Loucy (cell line): ENCODE data around the gene RNF224.

Experiments used
- H2AFZ ChIP-seq: fragments of 200-600 bp; sonication (generic); 2 replicates; pipeline ENCODE4 v1.6.0; 2016; ENCODE audit warnings: antibody characterized with exemption, mild to moderate bottlenecking, low read length, moderate library complexity
- H3F3A ChIP-seq: fragments of 200-600 bp; 2 replicates; pipeline ENCODE4 v1.6.0; 2016; ENCODE audit warnings: antibody characterized with exemption, low read depth, mild to moderate bottlenecking
- H3K27me3 ChIP-seq: fragments of 200-600 bp; sonication (generic); 2 replicates; pipeline ENCODE4 v1.6.1; 2014; ENCODE audit warnings: low read length, mild to moderate bottlenecking; ENCODE audit not compliant: insufficient read depth, poor library complexity, severe bottlenecking
- H3K36me3 ChIP-seq: fragments of 200-600 bp; sonication (generic); 2 replicates; pipeline ENCODE4 v1.6.1; 2016; ENCODE audit warnings: low read length; ENCODE audit not compliant: insufficient read depth
- H3K4me1 ChIP-seq: fragments of 200-600 bp; sonication (generic); 2 replicates; pipeline ENCODE4 v1.5.1; 2014; ENCODE audit warnings: low read length, mild to moderate bottlenecking; ENCODE audit not compliant: insufficient read depth, poor library complexity, severe bottlenecking
- H3K4me2 ChIP-seq: fragments of 200-600 bp; sonication (generic); 2 replicates; pipeline ENCODE4 v1.6.0; 2014; ENCODE audit warnings: antibody characterized with exemption, low read length, low read depth, mild to moderate bottlenecking; ENCODE audit not compliant: poor library complexity, severe bottlenecking
- H3K4me3 ChIP-seq: fragments of 200-600 bp; sonication (generic); 2 replicates; pipeline ENCODE4 v1.5.1; 2014; ENCODE audit warnings: low read length, mild to moderate bottlenecking, mixed read lengths; ENCODE audit not compliant: poor library complexity, severe bottlenecking
- H3K79me2 ChIP-seq: fragments of 200-600 bp; sonication (generic); 2 replicates; pipeline ENCODE4 v1.6.1; 2014; ENCODE audit warnings: low read length; ENCODE audit not compliant: insufficient read depth
- H3K9ac ChIP-seq: fragments of 200-600 bp; sonication (generic); 2 replicates; pipeline ENCODE4 v1.6.0; 2014; ENCODE audit warnings: mild to moderate bottlenecking, low read depth, low read length, moderate library complexity; ENCODE audit not compliant: poor library complexity, severe bottlenecking
- H3K9me2 ChIP-seq: fragments of 200-600 bp; sonication (generic); replicated peaks from 2 replicates; pipeline ENCODE4 v1.6.1; 2016; ENCODE audit warnings: low read depth, low read length, mixed read lengths
- H3K9me3 ChIP-seq: fragments of 200-600 bp; sonication (generic); 2 replicates; pipeline ENCODE4 v1.6.1; 2014; ENCODE audit warnings: mild to moderate bottlenecking, antibody characterized with exemption, low read length, low read depth; ENCODE audit not compliant: insufficient read depth
- H4K20me1 ChIP-seq: fragments of 200-600 bp; sonication (generic); 2 replicates; pipeline ENCODE4 v1.6.0; 2014; ENCODE audit warnings: antibody characterized with exemption, low read length, mild to moderate bottlenecking; ENCODE audit not compliant: insufficient read depth, poor library complexity, severe bottlenecking
- CTCF ChIP-seq: fragments of 200-600 bp; sonication (generic); conservative IDR thresholded peaks from 2 replicates; pipeline ENCODE4 v1.5.1; 2014; ENCODE audit warnings: mild to moderate bottlenecking, antibody characterized with exemption, low read length
- EZH2phosphoT487 ChIP-seq: fragments of 200-600 bp; IDR thresholded peaks from 2 replicates; pipeline ENCODE4 v1.6.1; 2018; ENCODE audit warnings: antibody characterized with exemption, mild to moderate bottlenecking, moderate library complexity, borderline replicate concordance

Gene RNF224

GRCh38 chr9:137198051-137198901 is 29.0 kb upstream of the RNF224 start:
- peaks cover 12% of the 10 kb centered on the region for H4K20me1 ChIP-seq
- no peaks in the 10 kb centered on the region for H3K9me3 ChIP-seq
- H3K9me2 ChIP-seq = no peaks in the 10 kb centered on the region
- H3K36me3 ChIP-seq = no peaks in the 10 kb centered on the region
- H3K27me3 ChIP-seq = no peaks in the 10 kb centered on the region
- no peaks in the 10 kb centered on the region for H3F3A ChIP-seq
- H3K9ac ChIP-seq = peak overlapping the region; percentile 10
- no peak overlapping the region for H2AFZ ChIP-seq
- H3K4me3 ChIP-seq = peak overlapping the region; percentile 67
- peaks cover 25% of the 10 kb centered on the region for H3K4me1 ChIP-seq
- peak overlapping the region; percentile 65 for H3K4me2 ChIP-seq
- H3K79me2 ChIP-seq = peaks cover 46% of the 10 kb centered on the region
- TF ChIP-seq EZH2phosphoT487 (no peak), CTCF (no peak)

GRCh38 chr9:137198902-137199283 is 28.4 kb upstream of the RNF224 start:
- H3K36me3 ChIP-seq = no peaks in the 10 kb centered on the region
- peak overlapping the region; percentile 10 for H3K9ac ChIP-seq
- H3K9me2 ChIP-seq = no peaks in the 10 kb centered on the region
- peaks cover 52% of the 10 kb centered on the region for H3K79me2 ChIP-seq
- peaks cover 26% of the 10 kb centered on the region for H3K4me1 ChIP-seq
- H3K4me2 ChIP-seq = peak overlapping the region; percentile 65
- peak overlapping the region; percentile 67 for H3K4me3 ChIP-seq
- H3F3A ChIP-seq = no peaks in the 10 kb centered on the region
- H3K27me3 ChIP-seq = no peaks in the 10 kb centered on the region
- TF ChIP-seq CTCF (no peak), EZH2phosphoT487 (no peak)
- peaks cover 13% of the 10 kb centered on the region for H4K20me1 ChIP-seq
- no peaks in the 10 kb centered on the region for H3K9me3 ChIP-seq
- no peak overlapping the region for H2AFZ ChIP-seq

GRCh38 chr9:137199411-137200121 is 27.7 kb upstream of the RNF224 start:
- H3K4me3 ChIP-seq = peak overlapping the region; percentile 67
- peaks cover 20% of the 10 kb centered on the region for H4K20me1 ChIP-seq
- no peaks in the 10 kb centered on the region for H3F3A ChIP-seq
- H3K4me1 ChIP-seq = peaks cover 32% of the 10 kb centered on the region
- no peaks in the 10 kb centered on the region for H3K9me3 ChIP-seq
- peak overlapping the region; percentile 65 for H3K4me2 ChIP-seq
- H3K79me2 ChIP-seq = peaks cover 54% of the 10 kb centered on the region
- peak overlapping the region; percentile 10 for H3K9ac ChIP-seq
- no peaks in the 10 kb centered on the region for H3K9me2 ChIP-seq
- no peaks in the 10 kb centered on the region for H3K36me3 ChIP-seq
- TF ChIP-seq EZH2phosphoT487 (no peak), CTCF (no peak)
- no peaks in the 10 kb centered on the region for H3K27me3 ChIP-seq
- no peak overlapping the region for H2AFZ ChIP-seq
